Activated CD8-positive, alpha-beta T cell treated with anti-CD3 and anti-CD28 coated beads for 36 hours (primary cell): Measurements from ENCODE around the gene RPUSD1. TPM values are rescaled to one million over a fixed set of nuclear protein-coding genes. Genes with fewer than 3 reads are reported as not detected.

ENCODE experiments used
- ATAC-seq: fragments of 200-7000 bp; cut with Tn5 transposase; one replicate; pipeline ENCODE4 v1.10.0; 2021; ENCODE audit warnings: mild to moderate bottlenecking, moderate library complexity
- CTCF ChIA-PET: fragments of 350-600 bp; sonication (Branson Sonifier 250); formaldehyde crosslinking; loops from one replicate; lab custom pipeline; 2021; ENCODE audit warnings: antibody characterized with exemption; lab: Charles Lee
- POLR2A ChIA-PET: fragments of 350-600 bp; sonication (Branson Sonifier 250); formaldehyde crosslinking; loops from one replicate; lab custom pipeline; 2021; ENCODE audit warnings: antibody characterized with exemption; lab: Charles Lee
- DNase-seq: peaks from one replicate; pipeline ENCODE4 v3.0.0-alpha.2; 2020
- H3K27ac Mint-ChIP-seq: one replicate; pipeline ENCODE4 v1.8.0; 2021; ENCODE audit warnings: mild to moderate bottlenecking, mixed read lengths
- H3K27me3 Mint-ChIP-seq: one replicate; pipeline ENCODE4 v1.8.0; 2021; ENCODE audit warnings: mixed read lengths
- H3K36me3 Mint-ChIP-seq: one replicate; pipeline ENCODE4 v1.8.0; 2021; ENCODE audit warnings: low read depth, mixed read lengths
- H3K4me1 Mint-ChIP-seq: one replicate; pipeline ENCODE4 v1.8.0; 2021; ENCODE audit warnings: low read depth, mixed read lengths
- H3K4me3 Mint-ChIP-seq: one replicate; pipeline ENCODE4 v1.8.0; 2021; ENCODE audit warnings: mild to moderate bottlenecking, moderate library complexity, mixed read lengths
- H3K9me3 Mint-ChIP-seq: one replicate; pipeline ENCODE4 v1.8.0; 2021; ENCODE audit warnings: mixed read lengths
- intact Hi-C: fragments of 100-400 bp; cut with micrococcal nuclease; formaldehyde crosslinking; loops from one replicate; pipeline ENCODE4 v1.10.0; 2022
- total RNA-seq, 2 experiments: library from RNA; stranded (reverse); gene quantifications; one replicate each; pipeline ENCODE4 v1.2.3, GENCODE V29; 2021
- TF ChIP-seq, protein P1 (sequence below): fragments of 200-600 bp; IDR thresholded peaks from one replicate; pipeline ENCODE4 v1.8.0; 2022; ENCODE audit warnings: antibody characterized with exemption, mild to moderate bottlenecking

Gene RPUSD1
- total RNA-seq, 2 experiments from 2014 or later: 17.1 to 18.1 TPM

DNA sequence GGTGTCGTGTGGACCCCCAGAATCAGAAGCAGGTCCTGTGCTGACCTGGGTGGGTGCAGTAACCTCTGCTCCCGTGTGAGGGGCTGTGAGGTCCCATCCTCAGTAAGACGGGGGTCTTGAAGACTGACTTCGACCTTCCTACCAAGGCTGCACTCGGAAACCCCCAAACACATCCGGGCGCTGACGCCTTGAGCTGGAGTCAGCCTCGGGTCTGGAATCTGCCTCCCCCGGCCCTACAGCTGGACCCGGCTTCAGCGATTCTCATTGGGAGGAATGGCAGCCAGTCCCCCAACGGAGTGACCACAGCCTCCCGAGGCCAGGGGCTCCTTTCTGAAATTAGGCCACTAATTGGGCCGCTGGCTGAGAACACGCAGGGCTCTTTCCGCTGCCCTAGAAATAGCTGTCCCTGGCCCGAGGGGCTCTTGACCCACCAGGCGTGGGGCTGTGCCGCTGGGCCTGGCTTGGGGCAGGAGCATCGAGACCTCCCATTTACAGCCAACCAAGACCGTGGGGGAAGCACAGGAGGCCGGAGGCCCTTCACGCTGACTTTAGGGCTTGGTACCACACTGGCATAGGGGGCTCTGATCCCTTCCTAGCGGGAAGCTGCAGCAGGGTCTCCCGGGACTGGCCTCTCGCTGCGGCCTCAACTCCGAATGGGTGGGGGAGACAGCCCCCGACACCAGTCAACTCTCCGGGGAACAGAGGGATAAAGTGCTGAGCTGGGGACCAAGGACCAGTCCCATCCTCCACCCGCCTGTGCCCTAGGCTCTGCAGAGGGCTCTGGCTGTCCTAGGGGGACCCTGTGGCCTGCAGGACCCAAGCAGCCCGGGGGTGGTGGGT, 15.0 kb upstream of the RPUSD1 start:
- Mint-ChIP-seq H3K4me1 (peaks cover 7% of the 10 kb centered on the region), H3K9me3 (no peaks in the 10 kb centered on the region), H3K4me3 (no peak overlapping the region), H3K27me3 (peaks cover 3% of the 10 kb centered on the region), H3K36me3 (peaks cover 9% of the 10 kb centered on the region), H3K27ac (no peak overlapping the region)
- ChIA-PET POLR2A (interaction anchor here (0.6 to 2.1 kb wide), 6 partner anchors 13 to 236 kb away, joined by 3 to 5 read pairs (median 4); no protein-coding TSS in a partner anchor), CTCF (interaction anchor here (1.4 kb wide), 1 partner anchor 82 kb away, joined by 4 read pairs; the partner anchor contains the start of gene ANTKMT)
- ATAC-seq: no peak
- DNase-seq: no peak
- intact Hi-C loops: no loop called here
- TF ChIP-seq, protein P1, sequence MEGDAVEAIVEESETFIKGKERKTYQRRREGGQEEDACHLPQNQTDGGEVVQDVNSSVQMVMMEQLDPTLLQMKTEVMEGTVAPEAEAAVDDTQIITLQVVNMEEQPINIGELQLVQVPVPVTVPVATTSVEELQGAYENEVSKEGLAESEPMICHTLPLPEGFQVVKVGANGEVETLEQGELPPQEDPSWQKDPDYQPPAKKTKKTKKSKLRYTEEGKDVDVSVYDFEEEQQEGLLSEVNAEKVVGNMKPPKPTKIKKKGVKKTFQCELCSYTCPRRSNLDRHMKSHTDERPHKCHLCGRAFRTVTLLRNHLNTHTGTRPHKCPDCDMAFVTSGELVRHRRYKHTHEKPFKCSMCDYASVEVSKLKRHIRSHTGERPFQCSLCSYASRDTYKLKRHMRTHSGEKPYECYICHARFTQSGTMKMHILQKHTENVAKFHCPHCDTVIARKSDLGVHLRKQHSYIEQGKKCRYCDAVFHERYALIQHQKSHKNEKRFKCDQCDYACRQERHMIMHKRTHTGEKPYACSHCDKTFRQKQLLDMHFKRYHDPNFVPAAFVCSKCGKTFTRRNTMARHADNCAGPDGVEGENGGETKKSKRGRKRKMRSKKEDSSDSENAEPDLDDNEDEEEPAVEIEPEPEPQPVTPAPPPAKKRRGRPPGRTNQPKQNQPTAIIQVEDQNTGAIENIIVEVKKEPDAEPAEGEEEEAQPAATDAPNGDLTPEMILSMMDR: no peak

DNA sequence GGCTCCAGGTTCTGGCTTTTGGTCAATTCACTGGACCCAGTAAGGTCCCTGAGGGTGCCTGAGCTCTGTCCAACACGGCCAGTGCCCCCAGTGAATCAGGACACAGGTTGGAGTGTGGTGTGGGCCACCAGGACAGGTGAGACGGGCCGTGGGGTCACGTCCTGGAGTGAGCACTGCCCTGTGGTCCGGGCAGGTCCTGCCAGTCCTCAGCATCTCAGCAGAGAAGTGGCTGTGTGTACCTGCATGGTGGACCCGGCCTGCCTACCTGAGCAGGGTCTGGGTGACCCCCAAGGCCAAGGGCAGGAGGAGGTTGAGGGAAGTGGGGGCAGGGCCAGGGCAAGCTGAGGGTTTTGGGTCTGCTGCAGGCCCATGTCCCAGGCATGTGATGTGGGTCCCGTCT, 14.3 kb upstream of the RPUSD1 start:
- peaks cover 11% of the 10 kb centered on the region for H3K36me3 Mint-ChIP-seq
- no peak overlapping the region for H3K27ac Mint-ChIP-seq
- DNase-seq (no peak), ATAC-seq (no peak)
- intact Hi-C loops: no loop called here
- peaks cover 3% of the 10 kb centered on the region for H3K4me1 Mint-ChIP-seq
- ChIA-PET POLR2A (interaction anchor here (0.7 to 2.1 kb wide), 4 partner anchors 16 to 235 kb away, joined by 4 to 5 read pairs (median 4); no protein-coding TSS in a partner anchor), CTCF (interaction anchor here (1.4 kb wide), 1 partner anchor 90 kb away, joined by 5 read pairs; no protein-coding TSS in a partner anchor)
- H3K27me3 Mint-ChIP-seq: peaks cover 3% of the 10 kb centered on the region
- TF ChIP-seq, protein P1: no peak
- no peak overlapping the region for H3K4me3 Mint-ChIP-seq
- H3K9me3 Mint-ChIP-seq: no peaks in the 10 kb centered on the region

DNA sequence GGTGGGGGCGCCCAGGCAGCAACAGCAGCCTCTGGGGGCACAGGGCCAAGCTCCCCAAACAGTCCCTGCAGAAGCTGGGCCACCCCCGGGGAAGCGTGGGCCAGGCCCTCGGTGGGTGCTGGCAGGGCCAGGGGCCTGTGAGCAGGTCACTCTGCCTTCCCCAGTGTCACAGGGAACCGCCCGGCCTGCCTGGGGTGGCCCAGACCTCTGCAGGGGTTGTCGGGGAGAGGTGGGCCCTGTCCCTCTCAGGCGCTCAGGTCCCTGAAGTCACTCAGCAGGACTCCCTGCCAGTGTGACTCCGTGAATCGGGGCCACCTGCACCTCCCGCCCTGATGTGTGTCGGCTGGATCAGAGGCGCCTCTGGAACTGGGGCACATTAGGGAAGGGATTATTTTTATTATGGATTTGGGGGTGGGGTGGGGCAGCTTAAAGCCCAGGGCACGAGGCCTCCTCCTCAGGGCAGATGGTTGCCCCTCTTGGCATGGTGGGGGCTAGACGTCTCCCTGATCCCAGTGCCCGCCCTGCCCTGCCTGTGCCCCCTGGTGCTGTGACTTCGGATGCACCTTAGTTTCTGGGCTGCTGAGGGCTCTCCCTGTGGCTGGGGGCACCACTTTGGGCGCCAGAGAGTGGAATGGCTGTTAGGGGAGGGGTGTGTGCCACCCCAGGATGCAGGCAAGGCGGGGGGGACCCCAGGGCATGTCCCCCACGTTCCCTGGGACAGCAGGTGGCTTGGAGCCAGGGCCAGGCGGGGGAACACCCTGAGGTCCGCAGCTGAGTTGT, 13.6 kb upstream of the RPUSD1 start:
- Mint-ChIP-seq H3K27me3 (peaks cover 3% of the 10 kb centered on the region), H3K36me3 (peaks cover 15% of the 10 kb centered on the region), H3K9me3 (no peaks in the 10 kb centered on the region), H3K4me3 (no peak overlapping the region), H3K4me1 (peaks cover 3% of the 10 kb centered on the region), H3K27ac (no peak overlapping the region)
- TF ChIP-seq, protein P1: no peak
- no peak for ATAC-seq
- POLR2A ChIA-PET: interaction anchor here (1.0 to 1.6 kb wide), 3 partner anchors 19 to 234 kb away, joined by 3 to 4 read pairs (median 4); no protein-coding TSS in a partner anchor
- no peak for DNase-seq
- CTCF ChIA-PET: interaction anchor here (1.4 kb wide), 1 partner anchor 90 kb away, joined by 5 read pairs; no protein-coding TSS in a partner anchor
- intact Hi-C loops: no loop called here

DNA sequence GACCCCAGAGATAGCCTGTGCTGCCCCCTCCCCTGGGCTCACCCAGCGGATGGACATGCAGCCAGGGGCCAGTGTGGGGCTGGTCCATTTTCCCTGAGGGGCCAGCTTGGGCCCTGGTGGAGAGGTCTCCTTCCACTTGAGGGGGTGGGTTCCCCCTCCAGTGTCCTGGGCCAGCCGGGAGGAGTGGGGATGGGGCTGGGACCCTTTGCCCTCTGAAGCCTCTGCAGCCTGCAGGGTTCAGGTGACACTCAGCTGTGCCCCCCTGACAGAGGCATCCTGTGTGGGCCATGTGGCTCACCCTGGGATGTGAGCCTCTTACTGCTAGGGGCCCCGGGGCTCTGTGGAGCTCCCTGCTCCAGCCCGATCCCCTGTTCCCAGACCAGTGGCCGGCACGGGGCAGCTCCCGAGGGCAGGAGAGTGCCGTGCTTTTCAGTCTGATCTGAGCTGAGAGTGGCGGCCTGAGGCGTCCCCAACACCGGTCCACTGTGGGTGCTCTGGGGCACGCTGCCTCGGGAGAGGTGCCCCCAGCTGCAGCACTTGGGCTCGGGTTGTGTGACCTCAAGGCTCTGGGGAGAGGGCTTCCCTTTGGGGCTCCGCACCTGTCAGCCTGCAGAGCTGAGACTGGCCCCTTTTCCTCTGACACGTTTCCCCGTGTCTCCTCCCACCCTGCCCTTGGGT, 12.8 kb upstream of the RPUSD1 start:
- TF ChIP-seq, protein P1: no peak
- POLR2A ChIA-PET: interaction anchor here (1.0 to 1.6 kb wide), 2 partner anchors 18 to 76 kb away, joined by 3 to 4 read pairs; no protein-coding TSS in a partner anchor
- Mint-ChIP-seq H3K4me1 (peaks cover 1% of the 10 kb centered on the region), H3K4me3 (no peak overlapping the region), H3K36me3 (peaks cover 18% of the 10 kb centered on the region), H3K27ac (no peak overlapping the region), H3K9me3 (no peaks in the 10 kb centered on the region), H3K27me3 (peaks cover 3% of the 10 kb centered on the region)
- intact Hi-C loops: no loop called here
- CTCF ChIA-PET: interaction anchor here (1.4 kb wide), 1 partner anchor 89 kb away, joined by 5 read pairs; no protein-coding TSS in a partner anchor
- no peak for DNase-seq
- no peak for ATAC-seq
